ENCODE results near the gene PECR. TPM values are rescaled to one million over a fixed set of nuclear protein-coding genes. Genes with fewer than 3 reads are reported as not detected.

The PECR gene
- 14.6 and 16.6 TPM in 2 replicates for total RNA-seq

DNA sequence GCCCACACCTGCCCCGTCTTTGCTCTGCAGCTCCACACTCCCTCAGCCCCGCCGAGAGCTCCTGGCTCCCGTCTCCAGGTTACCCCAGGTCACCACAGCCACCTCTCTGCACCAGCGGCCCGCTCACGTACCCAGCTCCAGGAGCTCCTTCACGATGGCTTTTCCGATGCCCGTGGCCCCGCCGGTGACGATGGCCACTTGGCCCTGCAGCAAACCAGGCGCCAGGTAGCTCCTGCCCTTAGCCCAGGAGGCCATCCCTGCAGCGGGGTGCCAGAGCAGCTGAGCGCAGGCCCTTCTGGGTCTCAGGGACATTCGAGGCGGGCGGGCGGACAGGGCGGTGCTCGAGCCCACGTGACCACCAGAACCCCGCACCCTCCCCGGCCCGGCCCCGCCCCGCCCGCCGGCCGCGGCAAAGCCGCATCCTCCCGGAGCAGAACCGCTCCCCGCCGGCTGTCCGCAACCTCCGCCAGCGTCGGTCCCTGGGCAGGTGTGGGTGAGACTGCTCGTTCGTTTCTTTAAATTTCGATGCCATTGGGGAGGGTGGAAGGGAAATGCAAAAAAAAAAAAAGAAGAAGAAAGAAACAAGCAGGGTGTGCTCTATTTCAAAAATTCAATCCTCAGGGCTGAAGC is at the start of gene PECR, which contains the start of gene TMEM169:
TSS of gene PECR (minus strand) at position 323 of the 630 bp plus-strand sequence. CDS start at position 255, 68 bp downstream.
TSS of gene TMEM169 (plus strand) at position 433 of the 630 bp plus-strand sequence. CDS start 14,045 bp downstream, outside the sequence.

DNA sequence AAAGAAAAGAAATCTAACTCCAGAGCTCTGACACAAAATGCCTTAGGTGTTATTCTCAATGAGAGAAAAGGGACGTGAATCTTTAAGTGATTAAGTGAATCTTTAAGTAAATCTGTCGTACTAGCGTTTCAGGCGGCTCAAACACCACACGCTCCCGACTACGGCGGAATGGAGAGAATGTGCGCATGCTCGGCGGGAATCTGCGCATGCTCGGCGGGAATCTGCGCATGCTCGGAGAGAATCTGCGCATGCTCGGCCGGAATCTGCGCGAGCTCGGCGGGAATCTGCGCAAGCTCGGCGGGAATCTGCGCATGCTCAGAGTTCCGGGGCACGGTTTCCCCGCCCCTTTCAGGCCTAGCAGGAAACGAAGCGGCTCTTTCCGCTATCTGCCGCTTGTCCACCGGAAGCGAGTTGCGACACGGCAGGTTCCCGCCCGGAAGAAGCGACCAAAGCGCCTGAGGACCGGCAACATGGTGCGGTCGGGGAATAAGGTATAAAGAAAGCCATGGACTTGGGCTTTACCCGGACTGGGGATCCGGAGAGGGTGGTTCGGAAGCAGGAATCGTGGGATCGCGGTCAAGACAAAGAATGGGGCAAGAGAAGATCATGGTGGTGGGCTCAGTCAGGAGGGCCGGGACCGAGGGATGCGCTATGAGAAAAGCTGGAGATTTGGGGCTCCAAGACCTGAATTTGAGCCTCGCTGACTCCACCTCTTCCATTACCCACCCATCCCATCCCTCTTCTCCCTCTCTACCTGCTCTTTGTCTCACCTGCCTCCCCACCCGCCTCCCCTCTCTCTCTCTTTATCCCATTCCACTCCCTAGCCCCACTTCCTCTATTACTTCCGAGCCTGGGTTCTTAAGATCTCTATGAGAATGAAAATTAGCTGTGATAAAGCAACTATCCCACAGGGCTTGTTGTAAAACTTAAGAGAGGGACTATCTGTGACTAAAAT is 27.6 kb upstream of the PECR start, which contains the start of gene XRCC5:
TSS of gene XRCC5 (plus strand) at position 382 of the 955 bp plus-strand sequence. CDS start at position 471, 89 bp downstream.

DNA sequence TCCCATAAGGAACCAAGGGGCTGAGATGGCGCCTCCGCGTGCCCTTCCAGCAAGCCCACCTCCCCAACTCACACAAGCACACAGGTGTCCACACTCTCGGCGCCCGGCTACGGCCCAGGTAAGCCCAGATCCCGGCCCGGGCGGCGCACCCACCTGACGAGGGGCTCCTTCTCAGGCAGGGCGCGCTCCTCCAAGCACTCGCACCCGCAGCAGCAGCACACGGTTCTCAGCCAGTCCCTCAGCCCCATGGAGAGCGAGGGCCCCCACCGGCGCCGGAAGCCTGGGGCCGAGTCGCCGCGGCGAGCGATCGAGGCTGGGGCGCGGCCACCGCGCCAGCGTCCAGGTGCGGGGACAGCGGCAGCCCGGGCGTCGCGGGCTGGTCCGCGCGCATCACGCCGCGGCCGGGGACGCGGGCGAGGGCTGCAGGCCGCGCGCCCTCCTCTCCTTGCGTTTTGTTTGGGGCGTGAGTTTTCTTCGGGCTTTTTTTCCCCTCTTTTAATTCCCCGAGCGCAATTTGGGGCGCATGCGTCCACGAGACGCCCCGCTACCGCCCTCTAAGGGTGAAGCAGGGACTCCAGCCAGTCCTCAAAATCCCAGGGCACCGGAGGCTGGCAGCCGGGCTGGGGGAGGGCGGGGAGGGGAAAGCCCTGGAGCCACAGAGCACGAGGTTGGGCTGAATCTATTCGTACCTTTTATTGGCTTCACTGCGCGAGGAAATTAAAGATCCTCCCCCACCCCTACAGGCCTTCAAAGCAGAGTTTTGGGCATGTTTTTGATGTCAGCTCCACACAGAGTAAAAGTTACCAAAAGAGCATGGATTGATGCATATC is 68.3 kb downstream of the PECR start, which contains the start of gene MREG:
TSS of gene MREG (minus strand) at position 472 of the 830 bp plus-strand sequence. CDS start at position 248, 224 bp downstream.

Other genes with a start within 250 kb of the PECR start
- gene MREG, start 68.3 kb downstream of the PECR start, total RNA-seq = 0.71 and 1.2 TPM in 2 replicates
- 0.09 and 0.14 TPM in 2 replicates for gene TMEM169, start 110 bp upstream of the PECR start, total RNA-seq
- gene XRCC5, start 27.5 kb upstream of the PECR start, total RNA-seq = 172 and 190 TPM in 2 replicates

Measured in smooth muscle cell of bladder (primary cell).